Body of pancreas (tissue), 4 donors: Measurements from ENCODE around the gene ALOX5AP. TPM values are rescaled to one million over a fixed set of nuclear protein-coding genes. Genes with fewer than 3 reads are reported as not detected.

ENCODE experiments used
- ATAC-seq: fragments of 150-250 bp; one replicate; pipeline ENCODE4 v1.9.1; 2016
- DNase-seq, 4 donors: peaks; one replicate each; pipeline ENCODE4 v3.0.0-alpha.2; 2019
- H3K27ac ChIP-seq, 4 donors: fragments of 200-600 bp; sonication (generic); 1 replicate in 3 of 4; 2 replicates in 1 of 4; pipeline versions ENCODE4 v1.5.1 to v1.6.1; 2016 to 2019; ENCODE audit warnings: mild to moderate bottlenecking in 1 of 4, mixed read lengths in 1 of 4, moderate library complexity in 1 of 4
- H3K27me3 ChIP-seq, 2 donors: fragments of 200-600 bp; sonication (generic); one replicate each; pipeline ENCODE4 v1.6.0; 2016; ENCODE audit warnings: mild to moderate bottlenecking in 1 of 2
- H3K36me3 ChIP-seq, 2 donors: fragments of 200-600 bp; sonication (generic); replicated peaks in 1 of 2; 2 replicates each; pipeline ENCODE4 v1.5.1; 2016; ENCODE audit warnings: low read depth in 2 of 2; ENCODE audit not compliant: insufficient read depth in 1 of 2
- H3K4me1 ChIP-seq: fragments of 200-600 bp; sonication (generic); one replicate; pipeline ENCODE4 v1.6.0; 2016
- H3K4me3 ChIP-seq, 2 donors: fragments of 200-600 bp; sonication (generic); 1 replicate in 1 of 2; 2 replicates in 1 of 2; pipeline ENCODE4 v1.5.1; 2016 to 2019
- H3K9me3 ChIP-seq, 3 donors: fragments of 200-600 bp; sonication (generic); 1 replicate in 2 of 3; 2 replicates in 1 of 3; pipeline ENCODE4 v1.5.1; 2016
- POLR2A ChIP-seq, 3 donors: fragments of 450-650 bp; IDR thresholded peaks; one replicate each; pipeline ENCODE4 v1.6.1; 2016; ENCODE audit warnings: antibody characterized with exemption in 3 of 3, mild to moderate bottlenecking in 2 of 3
- WGBS, 2 donors: methylation state at CpG; one replicate each; pipeline ENCODE4 v1.1.5; 2017; 5-methylcytosine and 5-hydroxymethylcytosine counted together
- intact Hi-C: fragments of 100-400 bp; cut with DNase I; formaldehyde crosslinking; loops from one replicate; pipeline ENCODE4 v1.15.1; 2023
- total RNA-seq, 2 donors: library from RNA; depleted of rRNA; stranded (reverse); fragments of >200 nt; gene quantifications; one replicate each; pipeline ENCODE4 v1.1.0, GENCODE V29; 2016
- TF ChIP-seq, protein P1 (sequence below), 7 experiments: fragments of 450-650 bp in 4 of 7; fragments of 200-600 bp in 3 of 7; sonication (generic) in 3 of 7; IDR thresholded peaks; one replicate each; pipeline ENCODE4 v1.5.1; 2016 to 2019; ENCODE audit warnings: antibody characterized with exemption in 7 of 7

The ALOX5AP gene
- total RNA-seq, 2 donors from 2014 or later, result 12.5 to 17.4 TPM

DNA sequence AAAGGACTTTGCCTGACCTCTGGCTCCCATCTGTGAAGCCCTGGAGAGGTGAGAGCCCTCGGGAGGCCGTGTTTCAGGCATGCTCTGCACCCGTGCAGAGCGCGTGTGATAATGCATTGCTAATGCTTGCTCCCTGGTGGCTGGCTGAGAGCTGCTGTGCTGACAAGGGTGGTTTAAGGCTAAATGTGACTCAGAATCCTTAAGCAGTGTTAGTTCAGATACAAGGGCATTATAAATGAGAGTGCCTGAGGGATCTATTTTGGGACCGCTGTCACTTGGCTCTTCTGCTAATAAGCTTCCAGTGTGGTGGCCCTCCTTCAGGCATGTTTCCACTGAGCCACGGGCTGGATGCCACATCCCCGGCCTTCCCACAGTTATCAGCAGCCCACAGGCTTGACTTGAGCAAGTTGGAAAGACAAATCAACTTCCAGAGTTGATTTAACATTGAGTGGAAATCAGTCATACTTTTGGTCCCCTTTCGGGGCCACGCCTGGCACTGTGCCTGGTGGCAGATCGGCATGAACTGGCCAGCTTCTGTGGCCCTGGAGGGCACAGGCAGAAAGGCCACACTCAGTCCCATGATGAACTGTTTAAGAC lies 17.0 kb downstream of the ALOX5AP start:
- TF ChIP-seq POLR2A (IDR thresholded peaks at IDR 0.05), result no peak
- TF ChIP-seq, protein P1, sequence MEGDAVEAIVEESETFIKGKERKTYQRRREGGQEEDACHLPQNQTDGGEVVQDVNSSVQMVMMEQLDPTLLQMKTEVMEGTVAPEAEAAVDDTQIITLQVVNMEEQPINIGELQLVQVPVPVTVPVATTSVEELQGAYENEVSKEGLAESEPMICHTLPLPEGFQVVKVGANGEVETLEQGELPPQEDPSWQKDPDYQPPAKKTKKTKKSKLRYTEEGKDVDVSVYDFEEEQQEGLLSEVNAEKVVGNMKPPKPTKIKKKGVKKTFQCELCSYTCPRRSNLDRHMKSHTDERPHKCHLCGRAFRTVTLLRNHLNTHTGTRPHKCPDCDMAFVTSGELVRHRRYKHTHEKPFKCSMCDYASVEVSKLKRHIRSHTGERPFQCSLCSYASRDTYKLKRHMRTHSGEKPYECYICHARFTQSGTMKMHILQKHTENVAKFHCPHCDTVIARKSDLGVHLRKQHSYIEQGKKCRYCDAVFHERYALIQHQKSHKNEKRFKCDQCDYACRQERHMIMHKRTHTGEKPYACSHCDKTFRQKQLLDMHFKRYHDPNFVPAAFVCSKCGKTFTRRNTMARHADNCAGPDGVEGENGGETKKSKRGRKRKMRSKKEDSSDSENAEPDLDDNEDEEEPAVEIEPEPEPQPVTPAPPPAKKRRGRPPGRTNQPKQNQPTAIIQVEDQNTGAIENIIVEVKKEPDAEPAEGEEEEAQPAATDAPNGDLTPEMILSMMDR (IDR thresholded peaks at IDR 0.05), result no peak
- H3K9me3 ChIP-seq, result no peaks in the 10 kb centered on the region
- intact Hi-C loops, result no loop called here
- peak overlapping the region in 1 of 4 donors; percentile 4 for H3K27ac ChIP-seq
- peak in 2 of 4 donors; percentile 33 to 48 for DNase-seq
- H3K27me3 ChIP-seq, result no peaks in the 10 kb centered on the region
- H3K4me3 ChIP-seq, result no peak overlapping the region
- peak; percentile 38 for ATAC-seq
- H3K4me1 ChIP-seq, result peaks cover 3% of the 10 kb centered on the region
- no peaks in the 10 kb centered on the region for H3K36me3 ChIP-seq
- 57 to 68% methylated on average over 10 to 11 of the region's 11 CpGs for WGBS, 2 donors

DNA sequence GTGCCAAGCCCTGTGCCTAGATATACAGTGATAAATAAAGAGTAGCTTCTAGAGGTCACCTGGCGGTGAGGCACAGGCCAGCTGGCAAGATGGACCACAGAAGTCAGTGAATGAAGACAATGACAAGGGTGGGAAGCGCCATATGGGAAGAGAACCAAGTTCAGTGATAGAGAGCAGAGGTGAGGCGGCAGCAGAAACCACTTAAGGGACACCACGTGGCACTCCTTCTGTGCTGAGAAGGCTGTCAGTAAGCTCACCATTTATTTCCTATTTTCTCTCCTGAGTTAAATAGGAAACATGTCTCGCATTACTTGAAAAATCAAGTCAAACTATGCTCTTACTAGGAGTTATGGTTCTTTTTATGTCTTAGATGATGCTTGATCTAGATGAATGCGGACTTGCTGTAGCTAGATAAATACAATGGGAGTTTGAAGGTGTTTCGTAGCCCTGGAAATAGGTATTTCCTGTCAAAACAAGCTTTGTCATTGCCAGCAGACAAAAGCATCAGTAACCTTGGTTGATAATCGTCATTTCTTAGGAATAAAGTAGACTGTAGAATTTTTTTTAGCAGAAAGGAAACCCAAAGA lies 17.8 kb downstream of the ALOX5AP start:
- H3K9me3 ChIP-seq, result no peaks in the 10 kb centered on the region
- ATAC-seq, result no peak
- H3K27me3 ChIP-seq, result no peaks in the 10 kb centered on the region
- intact Hi-C loops, result no loop called here
- TF ChIP-seq, protein P1 (IDR thresholded peaks at IDR 0.05), result no peak
- TF ChIP-seq POLR2A (IDR thresholded peaks at IDR 0.05), result no peak
- peaks cover 3% of the 10 kb centered on the region for H3K4me1 ChIP-seq
- no peaks in the 10 kb centered on the region for H3K36me3 ChIP-seq
- H3K27ac ChIP-seq, result no peak overlapping the region
- no peak for DNase-seq
- WGBS, 2 donors, result 65 to 69% methylated on average over 8 of the region's 8 CpGs
- H3K4me3 ChIP-seq, result no peak overlapping the region

DNA sequence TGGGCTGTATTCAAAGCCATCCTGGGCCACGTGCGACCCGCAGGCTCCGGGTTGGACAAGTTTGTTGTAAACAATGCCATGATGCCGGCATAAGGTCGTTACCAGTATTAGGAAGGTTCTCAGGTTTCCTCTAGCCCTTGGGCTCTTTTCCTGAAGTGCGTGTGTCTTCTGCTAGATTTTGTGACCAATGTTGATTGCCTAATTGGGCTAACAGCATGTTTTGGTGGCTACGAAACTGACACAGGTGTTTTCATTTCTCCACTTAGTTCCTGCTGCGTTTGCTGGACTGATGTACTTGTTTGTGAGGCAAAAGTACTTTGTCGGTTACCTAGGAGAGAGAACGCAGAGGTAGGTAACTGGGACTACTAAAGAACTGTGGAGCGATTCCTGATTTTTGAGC lies 20.3 kb downstream of the ALOX5AP start:
- DNase-seq (no peak), ATAC-seq (no peak)
- WGBS, 2 donors, result 59 to 70% methylated on average over 12 of the region's 12 CpGs
- Histone ChIP-seq H3K36me3 (no peaks in the 10 kb centered on the region), H3K4me1 (peaks cover 3% of the 10 kb centered on the region), H3K27ac (no peak overlapping the region), H3K4me3 (no peak overlapping the region), H3K9me3 (no peaks in the 10 kb centered on the region), H3K27me3 (no peaks in the 10 kb centered on the region)
- TF ChIP-seq, protein P1 (IDR thresholded peaks at IDR 0.05), result no peak
- TF ChIP-seq POLR2A (IDR thresholded peaks at IDR 0.05), result no peak
- intact Hi-C loops, result no loop called here

DNA sequence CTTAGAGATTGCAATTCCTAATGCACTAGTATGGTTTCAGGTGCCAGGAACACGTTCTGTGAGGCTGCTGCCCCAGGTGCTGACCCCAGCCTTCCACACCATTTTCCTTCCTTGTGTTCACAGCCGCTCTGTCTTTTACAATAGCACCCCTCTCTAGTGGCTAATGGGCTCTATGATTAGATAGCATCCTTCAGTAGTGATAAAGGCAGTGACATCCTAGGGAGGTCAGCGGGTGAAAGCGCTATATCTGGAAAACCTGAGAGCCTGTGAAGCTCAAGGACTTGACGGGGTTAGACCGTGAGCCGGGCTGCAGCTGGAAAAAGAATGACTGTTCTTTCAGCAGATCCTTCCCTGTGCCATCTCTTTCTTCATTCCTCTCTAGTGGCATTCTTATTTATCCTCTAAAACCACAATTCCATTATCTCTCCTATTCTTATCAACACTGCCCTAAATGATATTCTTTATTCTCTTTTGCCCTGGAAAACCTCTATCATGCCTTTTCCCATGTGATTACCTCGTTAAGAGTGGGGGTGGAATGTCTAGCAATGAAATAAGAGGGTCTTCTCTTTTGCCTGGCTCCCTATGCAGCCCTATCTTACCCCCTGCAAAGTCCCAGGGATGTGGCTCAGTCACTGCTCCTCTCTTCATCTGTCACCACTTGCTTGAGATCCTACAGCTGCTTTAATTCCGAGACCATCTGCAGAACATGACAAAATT lies 21.8 kb downstream of the ALOX5AP start:
- H3K4me1 ChIP-seq, result peaks cover 3% of the 10 kb centered on the region
- no peaks in the 10 kb centered on the region for H3K9me3 ChIP-seq
- 33 to 67% methylated on average over 9 of the region's 9 CpGs for WGBS, 2 donors
- intact Hi-C loops, result no loop called here
- H3K27ac ChIP-seq, result no peak overlapping the region
- H3K27me3 ChIP-seq, result no peaks in the 10 kb centered on the region
- no peak overlapping the region for H3K4me3 ChIP-seq
- DNase-seq, result no peak
- no peak for ATAC-seq
- H3K36me3 ChIP-seq, result no peaks in the 10 kb centered on the region
- no peak for TF ChIP-seq POLR2A (IDR thresholded peaks at IDR 0.05)
- TF ChIP-seq, protein P1 (IDR thresholded peaks at IDR 0.05), result no peak
